GM18909 (cell line): ENCODE measurements around the gene DGAT2L6.
"Not testable (repeated sequence)": the region's sequence is repeated elsewhere in the genome, so short reads cannot be mapped to it uniquely, and the experiment has no call there.

Source experiments
- ATAC-seq: cut with Tn5 transposase; IDR thresholded peaks from one replicate; pipeline ENCODE4 v1.9.1; 2021; ENCODE audit warnings: mild to moderate bottlenecking; ENCODE audit not compliant: unreplicated experiment, poor library complexity

The DGAT2L6 gene

GRCh38 chrX:70190225-70190624, 12.9 kb downstream of the DGAT2L6 start:
- no peak for ATAC-seq

DNA sequence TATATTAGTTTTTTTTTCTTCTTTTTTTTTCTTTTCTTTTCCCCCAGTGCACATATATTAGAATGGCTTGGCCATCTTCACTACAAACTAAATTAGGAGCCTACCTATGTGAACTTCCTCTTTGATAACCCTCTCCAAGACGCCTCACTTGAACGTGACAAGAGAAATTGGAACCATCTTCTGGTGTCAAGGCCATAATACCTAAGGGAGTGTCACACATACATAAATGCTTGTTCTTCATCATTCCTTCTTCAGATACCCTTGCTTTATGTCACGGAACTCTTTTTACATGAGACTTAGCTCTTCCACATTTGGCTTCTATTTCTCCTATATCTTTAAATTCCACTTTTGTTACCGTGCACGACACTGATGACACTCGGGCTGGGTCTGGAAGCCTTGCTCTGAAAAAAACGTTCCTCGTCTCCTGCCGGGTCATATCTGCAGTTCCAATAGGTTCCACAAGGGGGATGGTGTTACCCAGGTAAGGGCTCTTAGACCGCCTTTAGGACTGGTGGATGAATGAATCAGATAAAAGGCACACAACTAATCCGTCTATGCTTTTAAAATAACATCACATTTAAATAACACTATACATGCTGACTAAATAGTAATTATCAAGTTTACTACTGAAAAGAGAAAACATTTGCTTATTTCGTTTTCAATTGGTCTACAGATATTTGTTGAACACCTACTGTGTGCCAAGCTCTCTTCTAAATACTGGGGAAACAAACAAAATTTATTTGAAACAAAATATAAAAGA, 19.9 kb downstream of the DGAT2L6 start:
- peak; percentile 86 for ATAC-seq

DNA sequence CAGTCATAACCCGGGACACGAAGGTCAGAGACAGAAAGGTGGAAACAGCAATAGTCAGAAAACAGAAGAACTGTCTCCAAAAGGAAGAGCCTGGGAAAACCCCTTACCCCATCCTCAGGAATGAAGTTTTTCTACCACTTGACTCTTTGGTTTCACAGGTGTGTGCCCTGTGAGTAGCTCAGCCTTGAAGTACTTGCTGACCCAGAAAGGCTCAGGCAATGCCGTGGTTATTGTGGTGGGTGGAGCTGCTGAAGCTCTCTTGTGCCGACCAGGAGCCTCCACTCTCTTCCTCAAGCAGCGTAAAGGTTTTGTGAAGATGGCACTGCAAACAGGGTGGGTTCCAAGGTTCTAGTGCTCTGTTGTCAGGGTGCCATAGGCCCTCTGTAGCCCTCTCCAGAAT, 24.4 kb downstream of the DGAT2L6 start:
- no peak for ATAC-seq

DNA sequence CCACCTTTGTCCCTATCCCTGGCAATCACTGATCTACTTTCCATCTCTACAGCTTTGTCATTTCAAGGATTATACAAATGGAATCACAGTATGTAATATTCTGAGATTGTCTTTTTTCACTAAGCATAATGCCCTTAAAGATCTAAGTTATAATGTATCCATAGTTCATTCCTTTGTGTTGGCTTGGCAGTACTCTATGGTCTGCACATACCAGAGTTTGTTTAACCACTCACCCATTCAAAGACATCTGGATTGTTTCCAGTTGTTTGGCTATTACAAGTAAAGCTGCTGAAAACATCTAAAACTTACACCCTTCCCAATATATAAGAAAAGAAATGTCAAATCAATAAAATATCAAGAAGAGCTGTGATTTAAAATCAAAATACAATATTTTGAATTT, 31.2 kb downstream of the DGAT2L6 start:
- ATAC-seq: no peak

GRCh38 chrX:70209570-70209969, 32.3 kb downstream of the DGAT2L6 start:
- ATAC-seq: not testable (repeated sequence)

- ATAC-seq: no peak
These were observed 42.9 kb downstream of the DGAT2L6 start for GRCh38 chrX:70219938-70220764.

- ATAC-seq: no peak
These were observed 48.8 kb downstream of the DGAT2L6 start for GRCh38 chrX:70226048-70226447.

- ATAC-seq: no peak
These were observed 49.4 kb downstream of the DGAT2L6 start for GRCh38 chrX:70226687-70227086.

GRCh38 chrX:70231666-70232065, 54.4 kb downstream of the DGAT2L6 start:
- ATAC-seq: no peak

DNA sequence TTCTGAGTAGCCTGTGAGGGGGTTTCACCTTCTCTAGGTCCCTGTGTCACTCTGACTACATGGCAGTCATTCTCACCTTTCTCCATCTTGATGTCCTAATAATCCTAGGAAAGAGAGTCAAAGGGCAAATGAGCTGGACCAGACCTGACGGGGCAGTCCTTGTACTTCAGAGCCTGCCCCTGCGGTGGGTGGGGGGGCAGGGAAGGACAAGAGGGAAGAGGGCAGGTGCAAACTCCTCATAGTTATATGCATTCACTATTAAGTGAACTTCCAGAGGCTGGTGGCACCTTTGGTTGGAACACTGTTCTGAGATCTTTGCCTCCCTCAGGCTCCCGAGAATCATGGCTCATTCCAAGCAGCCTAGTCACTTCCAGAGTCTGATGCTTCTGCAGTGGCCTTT, 57.1 kb downstream of the DGAT2L6 start, which contains the start of gene AWAT1:
Gene AWAT1 (plus strand): TSS at position 301 of the 400 bp plus-strand sequence. CDS start 41 bp downstream, at position 342.
- ATAC-seq: no peak

GRCh38 chrX:70240751-70241150, 63.5 kb downstream of the DGAT2L6 start:
- no peak for ATAC-seq

- no peak for ATAC-seq
These were observed 64.2 kb downstream of the DGAT2L6 start for GRCh38 chrX:70241501-70241900.

DNA sequence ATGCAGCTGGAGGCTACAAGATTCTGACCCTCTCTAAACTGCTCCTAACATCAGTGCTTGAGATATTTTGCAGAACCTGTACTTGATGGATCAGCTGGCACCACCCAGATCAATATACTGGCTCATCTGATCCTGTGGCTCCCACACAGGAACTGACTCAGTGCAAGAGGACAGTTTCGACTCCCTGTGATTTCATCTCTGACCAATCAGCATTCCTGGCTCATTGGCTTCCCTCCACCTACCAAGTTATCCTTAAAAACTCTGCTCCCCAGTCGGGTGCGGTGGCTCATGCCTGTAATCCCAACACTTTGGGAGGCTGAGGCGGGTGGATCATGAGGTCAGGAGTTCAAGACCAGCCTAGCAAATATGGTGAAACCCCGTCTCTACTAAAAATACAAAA, 66.3 kb downstream of the DGAT2L6 start:
- not testable (repeated sequence) for ATAC-seq

DNA sequence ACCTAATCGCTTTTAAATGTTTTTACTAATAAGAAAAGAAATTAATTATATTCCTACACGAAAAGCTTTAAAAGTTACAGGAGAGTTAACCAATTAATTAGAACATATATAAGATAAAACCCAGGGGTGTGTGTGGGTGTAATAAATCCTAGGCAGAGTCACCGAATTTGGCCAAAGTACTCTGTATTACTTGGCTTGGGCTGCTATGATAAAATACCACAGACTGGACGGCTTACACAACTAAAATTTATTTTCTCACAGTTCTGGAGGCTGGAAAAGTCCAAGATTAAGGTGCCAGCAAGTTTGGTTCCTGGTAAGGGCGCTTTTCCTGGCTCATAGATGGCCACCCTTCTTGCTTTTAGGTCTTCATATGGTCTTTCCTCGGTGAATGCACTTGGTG, 67.6 kb downstream of the DGAT2L6 start:
- no peak for ATAC-seq

- no peak for ATAC-seq
These were observed 70.0 kb downstream of the DGAT2L6 start for GRCh38 chrX:70247252-70247651.

DNA sequence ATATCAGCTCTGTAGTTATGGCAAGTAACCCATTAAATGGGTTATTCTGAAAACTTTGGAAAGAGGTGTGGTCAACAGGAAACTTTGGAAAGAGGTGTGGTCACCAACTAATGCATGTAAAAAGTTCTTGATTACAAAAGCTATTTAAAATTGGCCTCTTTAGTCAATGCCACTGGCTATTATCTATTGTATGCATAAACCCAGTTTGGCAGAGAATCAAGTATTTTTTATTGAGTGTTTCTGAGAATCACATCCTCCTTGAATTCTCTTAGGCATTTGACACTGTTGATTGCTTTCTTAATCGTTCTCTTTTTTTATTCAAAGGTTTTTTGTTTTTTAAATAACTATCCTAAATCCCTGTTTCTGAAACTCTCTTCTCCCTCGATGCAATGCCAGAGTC, 75.2 kb downstream of the DGAT2L6 start:
- ATAC-seq: no peak

GRCh38 chrX:70253377-70254062, 76.2 kb downstream of the DGAT2L6 start:
- no peak for ATAC-seq

- no peak for ATAC-seq
These were observed 76.7 kb downstream of the DGAT2L6 start for GRCh38 chrX:70254063-70254400.

- ATAC-seq: no peak
These were observed 77.6 kb downstream of the DGAT2L6 start for GRCh38 chrX:70254909-70255308.
